WTC11 (cell line): ENCODE measurements around the gene NYAP1.

Experiments
- ATF3 ChIP-seq: sonication (generic); formaldehyde crosslinking; conservative IDR thresholded peaks from 2 replicates; pipeline ENCODE4 v1.8.1; 2022; ENCODE audit warnings: mild to moderate bottlenecking, missing genetic modification reagents
- CREB1 ChIP-seq: sonication (generic); formaldehyde crosslinking; IDR thresholded peaks from 2 replicates; pipeline ENCODE4 v1.8.0; 2023; ENCODE audit warnings: mild to moderate bottlenecking, missing genetic modification reagents
- GABPB1 ChIP-seq: sonication (generic); formaldehyde crosslinking; IDR thresholded peaks from 2 replicates; pipeline ENCODE4 v1.8.1; 2023; ENCODE audit warnings: mild to moderate bottlenecking, missing genetic modification reagents
- IRF1 ChIP-seq: sonication (generic); formaldehyde crosslinking; IDR thresholded peaks from 2 replicates; pipeline ENCODE4 v1.8.0; 2023; ENCODE audit warnings: missing genetic modification reagents
- MLX ChIP-seq: sonication (generic); formaldehyde crosslinking; IDR thresholded peaks from 2 replicates; pipeline ENCODE4 v1.8.1; 2023; ENCODE audit warnings: mild to moderate bottlenecking, missing genetic modification reagents, moderate library complexity
- NFYB ChIP-seq: sonication (generic); formaldehyde crosslinking; conservative IDR thresholded peaks from 2 replicates; pipeline ENCODE4 v1.8.0; 2022; ENCODE audit warnings: low read depth, missing genetic modification reagents
- TEAD4 ChIP-seq: sonication (generic); formaldehyde crosslinking; IDR thresholded peaks from 2 replicates; pipeline ENCODE4 v1.8.0; 2022; ENCODE audit warnings: mild to moderate bottlenecking, missing genetic modification reagents
- TP53 ChIP-seq: sonication (generic); formaldehyde crosslinking; IDR thresholded peaks from 2 replicates; pipeline ENCODE4 v1.8.1; 2023; ENCODE audit warnings: mild to moderate bottlenecking, missing genetic modification reagents
- ZNF512 ChIP-seq: sonication (generic); formaldehyde crosslinking; IDR thresholded peaks from 2 replicates; pipeline ENCODE4 v1.8.1; 2022; ENCODE audit warnings: missing genetic modification reagents, borderline replicate concordance
- TF ChIP-seq, protein P1 (sequence below): fragments of 200-600 bp; IDR thresholded peaks from 2 replicates; pipeline ENCODE4 v1.8.0; 2022; ENCODE audit warnings: antibody characterized with exemption
- TF ChIP-seq, protein P2 (sequence below): sonication (generic); formaldehyde crosslinking; IDR thresholded peaks from 2 replicates; pipeline ENCODE4 v1.8.1; 2023; ENCODE audit warnings: mild to moderate bottlenecking, moderate library complexity, missing genetic modification reagents

- TF ChIP-seq ZNF512 (CRISPR knock-in tag) = no peak
- TF ChIP-seq, protein P1, sequence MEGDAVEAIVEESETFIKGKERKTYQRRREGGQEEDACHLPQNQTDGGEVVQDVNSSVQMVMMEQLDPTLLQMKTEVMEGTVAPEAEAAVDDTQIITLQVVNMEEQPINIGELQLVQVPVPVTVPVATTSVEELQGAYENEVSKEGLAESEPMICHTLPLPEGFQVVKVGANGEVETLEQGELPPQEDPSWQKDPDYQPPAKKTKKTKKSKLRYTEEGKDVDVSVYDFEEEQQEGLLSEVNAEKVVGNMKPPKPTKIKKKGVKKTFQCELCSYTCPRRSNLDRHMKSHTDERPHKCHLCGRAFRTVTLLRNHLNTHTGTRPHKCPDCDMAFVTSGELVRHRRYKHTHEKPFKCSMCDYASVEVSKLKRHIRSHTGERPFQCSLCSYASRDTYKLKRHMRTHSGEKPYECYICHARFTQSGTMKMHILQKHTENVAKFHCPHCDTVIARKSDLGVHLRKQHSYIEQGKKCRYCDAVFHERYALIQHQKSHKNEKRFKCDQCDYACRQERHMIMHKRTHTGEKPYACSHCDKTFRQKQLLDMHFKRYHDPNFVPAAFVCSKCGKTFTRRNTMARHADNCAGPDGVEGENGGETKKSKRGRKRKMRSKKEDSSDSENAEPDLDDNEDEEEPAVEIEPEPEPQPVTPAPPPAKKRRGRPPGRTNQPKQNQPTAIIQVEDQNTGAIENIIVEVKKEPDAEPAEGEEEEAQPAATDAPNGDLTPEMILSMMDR = no peak
- TF ChIP-seq, protein P2, sequence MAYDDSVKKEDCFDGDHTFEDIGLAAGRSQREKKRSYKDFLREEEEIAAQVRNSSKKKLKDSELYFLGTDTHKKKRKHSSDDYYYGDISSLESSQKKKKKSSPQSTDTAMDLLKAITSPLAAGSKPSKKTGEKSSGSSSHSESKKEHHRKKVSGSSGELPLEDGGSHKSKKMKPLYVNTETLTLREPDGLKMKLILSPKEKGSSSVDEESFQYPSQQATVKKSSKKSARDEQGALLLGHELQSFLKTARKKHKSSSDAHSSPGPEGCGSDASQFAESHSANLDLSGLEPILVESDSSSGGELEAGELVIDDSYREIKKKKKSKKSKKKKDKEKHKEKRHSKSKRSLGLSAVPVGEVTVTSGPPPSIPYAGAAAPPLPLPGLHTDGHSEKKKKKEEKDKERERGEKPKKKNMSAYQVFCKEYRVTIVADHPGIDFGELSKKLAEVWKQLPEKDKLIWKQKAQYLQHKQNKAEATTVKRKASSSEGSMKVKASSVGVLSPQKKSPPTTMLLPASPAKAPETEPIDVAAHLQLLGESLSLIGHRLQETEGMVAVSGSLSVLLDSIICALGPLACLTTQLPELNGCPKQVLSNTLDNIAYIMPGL (CRISPR knock-in tag) = peak; percentile 63; the same call in 1 of the 2 replicates
- no peak for TF ChIP-seq IRF1
- no peak for TF ChIP-seq NFYB (CRISPR knock-in tag)
- TF ChIP-seq TP53 (CRISPR knock-in tag) = no peak
- no peak for TF ChIP-seq ATF3 (CRISPR knock-in tag)
- no peak for TF ChIP-seq CREB1
- TF ChIP-seq GABPB1 (CRISPR knock-in tag) = no peak
- TF ChIP-seq MLX (CRISPR knock-in tag) = no peak
- TF ChIP-seq TEAD4 (CRISPR knock-in tag) = no peak
Measured at GRCh38 chr7:100476903-100477870, 6.5 kb upstream of the NYAP1 start.
